ENCODE results near the gene WIZ. TPM values are rescaled to one million over a fixed set of nuclear protein-coding genes. Genes with fewer than 3 reads are reported as not detected.
A peak's percentile ranks its signal among the peaks of the same experiment; 100 is the strongest.

Gene WIZ
- total RNA-seq, 2 donors from 2014 or later = 38.0 to 38.6 TPM

- Histone ChIP-seq H3K4me1 (ENCODE audit: control insufficient read depth, insufficient read depth, low read length) (peaks cover 3% of the 10 kb centered on the region), H3K9me3 (ENCODE audit: control insufficient read depth, low read length) (peaks cover 9% of the 10 kb centered on the region), H3K27ac (ENCODE audit: low read depth, low read length) (peak within 1 kb of the TSS; percentile 84), H3K36me3 (ENCODE audit: control insufficient read depth, insufficient read depth, low read length) (peaks cover 31% of the 10 kb centered on the region), H3K27me3 (ENCODE audit: control insufficient read depth, insufficient read depth, low read length, poor library complexity, severe bottlenecking) (no peaks in the 10 kb centered on the region), H3K9ac (ENCODE audit: extremely low read depth, low read length, poor library complexity, severe bottlenecking) (peak within 1 kb of the TSS; percentile 97), H3K4me3 (ENCODE audit: low read length) (peak within 1 kb of the TSS; percentile 91)
- WGBS, 2 experiments (ENCODE audit: insufficient coverage in 1 of 2, insufficient read length in 1 of 2) = 1 to 2% methylated on average over 39 to 61 of the region's 61 CpGs
- peak; percentile 86 for TF ChIP-seq CTCF (conservative IDR thresholded peaks at IDR 0.05)
- Mint-ChIP-seq H3K4me3 (peak within 1 kb of the TSS; percentile 93), H3K36me3 (ENCODE audit: low read depth) (peaks cover 33% of the 10 kb centered on the region), H3K27me3 (ENCODE audit: insufficient read depth) (no peaks in the 10 kb centered on the region), H3K9me3 (peaks cover 8% of the 10 kb centered on the region), H3K27ac (peak within 1 kb of the TSS; percentile 99), H3K4me1 (peaks cover 9% of the 10 kb centered on the region)
- DNase-seq = peak; percentile 100
Measured at GRCh38 chr19:15418579-15419412, 31.0 kb downstream of the WIZ start, which contains the start of gene AKAP8L. Gene AKAP8L, minus strand, starts transcription at chr19:15418988. Its CDS starts 65 bp downstream, at chr19:15418923.

- peak overlapping the region; percentile 97 for H3K9ac ChIP-seq (ENCODE audit: extremely low read depth, low read length, poor library complexity, severe bottlenecking)
- Mint-ChIP-seq H3K4me3 (peak overlapping the region; percentile 93), H3K27ac (peak overlapping the region; percentile 99), H3K27me3 (ENCODE audit: insufficient read depth) (no peaks in the 10 kb centered on the region), H3K36me3 (ENCODE audit: low read depth) (peaks cover 28% of the 10 kb centered on the region), H3K4me1 (peaks cover 14% of the 10 kb centered on the region), H3K9me3 (peaks cover 5% of the 10 kb centered on the region)
- WGBS, 2 experiments (ENCODE audit: insufficient coverage in 1 of 2, insufficient read length in 1 of 2) = 0 to 4% methylated on average over 8 to 15 of the region's 16 CpGs
- DNase-seq = no peak
- no peak for TF ChIP-seq CTCF (conservative IDR thresholded peaks at IDR 0.05)
- H3K9me3 ChIP-seq (ENCODE audit: control insufficient read depth, low read length) = peaks cover 3% of the 10 kb centered on the region
- peaks cover 25% of the 10 kb centered on the region for H3K36me3 ChIP-seq (ENCODE audit: control insufficient read depth, insufficient read depth, low read length)
- peaks cover 6% of the 10 kb centered on the region for H3K4me1 ChIP-seq (ENCODE audit: control insufficient read depth, insufficient read depth, low read length)
- peak overlapping the region; percentile 91 for H3K4me3 ChIP-seq (ENCODE audit: low read length)
- H3K27me3 ChIP-seq (ENCODE audit: control insufficient read depth, insufficient read depth, low read length, poor library complexity, severe bottlenecking) = no peaks in the 10 kb centered on the region
- H3K27ac ChIP-seq (ENCODE audit: low read depth, low read length) = peak overlapping the region; percentile 84
Measured at GRCh38 chr19:15418231-15418578, 31.6 kb downstream of the WIZ start.

GRCh38 chr19:15417699-15418098, 32.1 kb downstream of the WIZ start:
- Mint-ChIP-seq H3K4me1 (peaks cover 19% of the 10 kb centered on the region), H3K4me3 (peak overlapping the region; percentile 93), H3K27ac (peak overlapping the region; percentile 99), H3K9me3 (peaks cover under 1% of the 10 kb centered on the region), H3K36me3 (ENCODE audit: low read depth) (peaks cover 23% of the 10 kb centered on the region), H3K27me3 (ENCODE audit: insufficient read depth) (no peaks in the 10 kb centered on the region)
- Histone ChIP-seq H3K27ac (ENCODE audit: low read depth, low read length) (peak overlapping the region; percentile 84), H3K36me3 (ENCODE audit: control insufficient read depth, insufficient read depth, low read length) (peaks cover 20% of the 10 kb centered on the region), H3K9me3 (ENCODE audit: control insufficient read depth, low read length) (no peaks in the 10 kb centered on the region), H3K4me1 (ENCODE audit: control insufficient read depth, insufficient read depth, low read length) (peaks cover 9% of the 10 kb centered on the region), H3K27me3 (ENCODE audit: control insufficient read depth, insufficient read depth, low read length, poor library complexity, severe bottlenecking) (no peaks in the 10 kb centered on the region), H3K9ac (ENCODE audit: extremely low read depth, low read length, poor library complexity, severe bottlenecking) (peak overlapping the region; percentile 97), H3K4me3 (ENCODE audit: low read length) (peak overlapping the region; percentile 91)
- DNase-seq = no peak
- no peak for TF ChIP-seq CTCF (conservative IDR thresholded peaks at IDR 0.05)
- 24 to 38% methylated on average over 9 of the region's 9 CpGs for WGBS, 2 experiments (ENCODE audit: insufficient coverage in 1 of 2, insufficient read length in 1 of 2)

Measured in endodermal cell (in vitro differentiated cells).